ENCODE data around the gene SRGAP3.

SRGAP3 gene

DNA sequence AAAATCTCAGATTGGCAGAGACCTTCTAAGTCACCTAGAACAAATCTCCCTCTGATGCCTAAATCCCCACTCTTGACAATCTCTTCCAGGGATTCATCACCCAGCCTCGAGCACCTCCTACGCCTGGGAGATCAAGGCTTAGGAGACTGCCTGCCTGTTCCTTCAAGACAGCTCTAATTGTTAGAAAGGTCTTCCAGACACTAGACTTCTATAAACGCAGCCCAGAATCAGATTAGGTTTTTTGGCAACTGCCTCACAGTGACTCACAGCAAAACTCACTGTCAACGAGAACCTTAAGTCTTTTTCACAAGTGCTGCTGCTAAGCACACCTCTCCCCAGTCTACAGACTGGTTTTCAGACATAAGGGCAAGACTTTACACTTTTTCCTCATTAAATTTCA lies 23.1 kb downstream of the SRGAP3 start (continued):
- TF ChIP-seq, protein P1, sequence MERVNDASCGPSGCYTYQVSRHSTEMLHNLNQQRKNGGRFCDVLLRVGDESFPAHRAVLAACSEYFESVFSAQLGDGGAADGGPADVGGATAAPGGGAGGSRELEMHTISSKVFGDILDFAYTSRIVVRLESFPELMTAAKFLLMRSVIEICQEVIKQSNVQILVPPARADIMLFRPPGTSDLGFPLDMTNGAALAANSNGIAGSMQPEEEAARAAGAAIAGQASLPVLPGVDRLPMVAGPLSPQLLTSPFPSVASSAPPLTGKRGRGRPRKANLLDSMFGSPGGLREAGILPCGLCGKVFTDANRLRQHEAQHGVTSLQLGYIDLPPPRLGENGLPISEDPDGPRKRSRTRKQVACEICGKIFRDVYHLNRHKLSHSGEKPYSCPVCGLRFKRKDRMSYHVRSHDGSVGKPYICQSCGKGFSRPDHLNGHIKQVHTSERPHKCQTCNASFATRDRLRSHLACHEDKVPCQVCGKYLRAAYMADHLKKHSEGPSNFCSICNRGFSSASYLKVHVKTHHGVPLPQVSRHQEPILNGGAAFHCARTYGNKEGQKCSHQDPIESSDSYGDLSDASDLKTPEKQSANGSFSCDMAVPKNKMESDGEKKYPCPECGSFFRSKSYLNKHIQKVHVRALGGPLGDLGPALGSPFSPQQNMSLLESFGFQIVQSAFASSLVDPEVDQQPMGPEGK (CRISPR knock-in tag; IDR thresholded peaks at IDR 0.05; ENCODE audit: borderline replicate concordance) = no peak
- TF ChIP-seq BACH2 (CRISPR knock-in tag; IDR thresholded peaks at IDR 0.05; ENCODE audit: borderline replicate concordance) (no peak), GLIS3 (CRISPR knock-in tag; IDR thresholded peaks at IDR 0.05) (no peak)

DNA sequence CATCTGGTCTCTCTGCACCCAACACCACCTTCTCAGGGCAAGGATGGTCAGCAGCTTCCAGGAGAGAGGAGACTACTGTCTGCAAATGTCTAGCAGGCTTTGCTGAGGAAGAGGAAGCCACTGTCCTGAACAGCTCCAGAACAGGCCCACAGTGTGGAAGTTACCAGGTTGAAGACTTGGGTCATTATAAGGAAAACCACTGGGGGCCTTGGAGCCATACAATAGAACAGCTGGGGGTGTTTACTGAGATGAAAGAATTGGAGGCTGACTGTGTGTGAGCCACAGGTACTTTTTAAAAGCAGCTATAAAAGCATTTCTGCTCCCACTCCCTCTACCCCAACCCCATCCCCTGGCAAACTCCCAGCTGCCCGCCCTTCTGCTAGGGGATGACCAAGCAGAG lies 24.2 kb downstream of the SRGAP3 start:
- ATAC-seq = no peak
- no peak for TF ChIP-seq CSDC2 (CRISPR knock-in tag; IDR thresholded peaks at IDR 0.05)
- TF ChIP-seq ZC3H10 (CRISPR knock-in tag; IDR thresholded peaks at IDR 0.05) = no peak
- TF ChIP-seq, protein P2, sequence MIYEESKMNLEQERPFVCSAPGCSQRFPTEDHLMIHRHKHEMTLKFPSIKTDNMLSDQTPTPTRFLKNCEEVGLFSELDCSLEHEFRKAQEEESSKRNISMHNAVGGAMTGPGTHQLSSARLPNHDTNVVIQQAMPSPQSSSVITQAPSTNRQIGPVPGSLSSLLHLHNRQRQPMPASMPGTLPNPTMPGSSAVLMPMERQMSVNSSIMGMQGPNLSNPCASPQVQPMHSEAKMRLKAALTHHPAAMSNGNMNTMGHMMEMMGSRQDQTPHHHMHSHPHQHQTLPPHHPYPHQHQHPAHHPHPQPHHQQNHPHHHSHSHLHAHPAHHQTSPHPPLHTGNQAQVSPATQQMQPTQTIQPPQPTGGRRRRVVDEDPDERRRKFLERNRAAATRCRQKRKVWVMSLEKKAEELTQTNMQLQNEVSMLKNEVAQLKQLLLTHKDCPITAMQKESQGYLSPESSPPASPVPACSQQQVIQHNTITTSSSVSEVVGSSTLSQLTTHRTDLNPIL (CRISPR knock-in tag; IDR thresholded peaks at IDR 0.05; ENCODE audit: low read depth) = no peak

DNA sequence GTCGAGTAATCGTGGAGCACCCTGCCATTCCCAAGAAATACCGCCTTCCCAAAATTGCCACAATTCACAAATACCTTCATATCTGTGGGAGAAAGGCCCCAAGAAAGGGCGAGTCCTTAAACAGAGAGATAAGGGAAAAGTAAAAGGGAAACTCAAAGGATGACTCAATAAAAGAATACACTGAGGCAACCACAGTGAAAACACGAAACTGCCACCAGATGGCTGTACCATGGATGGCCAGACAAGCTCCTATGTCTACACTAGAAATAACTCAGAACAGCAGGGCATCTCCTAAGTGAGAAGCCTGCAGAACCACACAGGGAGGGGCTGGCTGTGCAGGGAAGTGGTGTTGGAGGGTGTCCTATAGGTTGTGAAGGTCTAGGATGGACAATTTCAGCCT lies 25.0 kb downstream of the SRGAP3 start:
- TF ChIP-seq, protein P2 (CRISPR knock-in tag; IDR thresholded peaks at IDR 0.05; ENCODE audit: low read depth) = no peak
- no peak for TF ChIP-seq ZNF8 (CRISPR knock-in tag; IDR thresholded peaks at IDR 0.05)
- no peak for TF ChIP-seq GLIS3 (CRISPR knock-in tag; IDR thresholded peaks at IDR 0.05)
- no peak for TF ChIP-seq ZC3H10 (CRISPR knock-in tag; IDR thresholded peaks at IDR 0.05)
- TF ChIP-seq, protein P1 (CRISPR knock-in tag; IDR thresholded peaks at IDR 0.05; ENCODE audit: borderline replicate concordance) = no peak
- TF ChIP-seq, protein P3, sequence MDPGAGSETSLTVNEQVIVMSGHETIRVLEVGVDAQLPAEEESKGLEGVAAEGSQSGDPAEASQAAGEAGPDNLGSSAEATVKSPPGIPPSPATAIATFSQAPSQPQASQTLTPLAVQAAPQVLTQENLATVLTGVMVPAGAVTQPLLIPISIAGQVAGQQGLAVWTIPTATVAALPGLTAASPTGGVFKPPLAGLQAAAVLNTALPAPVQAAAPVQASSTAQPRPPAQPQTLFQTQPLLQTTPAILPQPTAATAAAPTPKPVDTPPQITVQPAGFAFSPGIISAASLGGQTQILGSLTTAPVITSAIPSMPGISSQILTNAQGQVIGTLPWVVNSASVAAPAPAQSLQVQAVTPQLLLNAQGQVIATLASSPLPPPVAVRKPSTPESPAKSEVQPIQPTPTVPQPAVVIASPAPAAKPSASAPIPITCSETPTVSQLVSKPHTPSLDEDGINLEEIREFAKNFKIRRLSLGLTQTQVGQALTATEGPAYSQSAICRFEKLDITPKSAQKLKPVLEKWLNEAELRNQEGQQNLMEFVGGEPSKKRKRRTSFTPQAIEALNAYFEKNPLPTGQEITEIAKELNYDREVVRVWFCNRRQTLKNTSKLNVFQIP (CRISPR knock-in tag; IDR thresholded peaks at IDR 0.05; ENCODE audit: borderline replicate concordance, low read depth) = no peak
- ATAC-seq = no peak

DNA sequence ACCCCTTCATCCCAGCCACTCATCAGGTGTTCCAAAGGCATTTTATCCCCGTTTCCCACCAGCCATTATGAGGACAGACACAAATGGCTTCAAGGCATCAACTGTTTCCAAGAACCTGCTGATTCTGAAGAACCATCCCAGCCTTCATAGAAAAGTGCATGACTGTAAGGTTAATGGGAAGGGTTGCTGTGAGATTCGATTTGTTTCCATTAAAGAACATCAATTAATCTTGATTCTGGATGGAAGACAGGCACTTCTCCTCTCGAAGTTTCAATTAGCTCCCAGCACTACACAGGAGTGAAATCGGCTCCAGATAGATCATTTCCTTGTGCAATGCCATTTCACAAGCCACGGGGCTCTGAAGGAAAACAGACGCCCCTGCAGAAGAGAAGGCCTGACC lies 25.8 kb downstream of the SRGAP3 start:
- TF ChIP-seq ISL1 (CRISPR knock-in tag; IDR thresholded peaks at IDR 0.05) (peak; percentile 76), OSR1 (CRISPR knock-in tag; IDR thresholded peaks at IDR 0.05) (no peak)
- ATAC-seq = no peak

DNA sequence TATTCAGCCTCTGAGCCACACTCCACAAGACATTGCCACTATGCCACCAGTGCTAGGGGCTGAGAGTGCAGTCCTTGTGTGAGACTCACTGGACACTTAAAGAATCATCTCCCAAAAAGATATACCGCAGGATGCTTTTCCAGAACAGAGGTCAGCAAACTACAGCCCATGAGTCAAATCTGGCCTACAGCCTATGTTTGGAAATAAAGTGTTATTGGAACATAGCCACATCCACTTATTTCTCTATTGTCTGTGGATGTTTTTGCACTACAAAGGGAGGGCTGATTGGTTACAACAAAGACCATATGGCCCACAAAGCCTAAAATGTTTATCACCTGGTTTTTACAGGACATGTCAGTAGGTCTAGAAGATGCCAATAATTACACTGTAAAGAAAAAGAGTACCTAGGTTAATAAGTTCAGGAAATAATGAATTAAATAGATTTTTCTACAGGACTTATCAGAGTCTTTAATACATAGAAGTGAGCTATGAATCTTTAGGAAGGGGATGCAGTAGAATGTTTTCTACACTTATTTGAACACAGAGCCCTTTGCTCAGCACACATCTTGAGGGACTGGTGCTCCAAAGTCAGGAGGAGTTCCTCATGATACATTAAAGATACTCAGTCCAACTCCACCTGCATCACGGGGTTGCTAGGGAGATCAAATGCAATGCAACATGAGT lies 26.3 kb downstream of the SRGAP3 start:
- ATAC-seq = no peak
- TF ChIP-seq ZNF70 (CRISPR knock-in tag; IDR thresholded peaks at IDR 0.05) (no peak), ZFP3 (CRISPR knock-in tag; IDR thresholded peaks at IDR 0.05) (no peak), SNAI2 (CRISPR knock-in tag; IDR thresholded peaks at IDR 0.05) (no peak), ZNF8 (CRISPR knock-in tag; IDR thresholded peaks at IDR 0.05) (no peak), ARNTL (CRISPR knock-in tag; IDR thresholded peaks at IDR 0.05; ENCODE audit: borderline replicate concordance, low read depth) (no peak)

DNA sequence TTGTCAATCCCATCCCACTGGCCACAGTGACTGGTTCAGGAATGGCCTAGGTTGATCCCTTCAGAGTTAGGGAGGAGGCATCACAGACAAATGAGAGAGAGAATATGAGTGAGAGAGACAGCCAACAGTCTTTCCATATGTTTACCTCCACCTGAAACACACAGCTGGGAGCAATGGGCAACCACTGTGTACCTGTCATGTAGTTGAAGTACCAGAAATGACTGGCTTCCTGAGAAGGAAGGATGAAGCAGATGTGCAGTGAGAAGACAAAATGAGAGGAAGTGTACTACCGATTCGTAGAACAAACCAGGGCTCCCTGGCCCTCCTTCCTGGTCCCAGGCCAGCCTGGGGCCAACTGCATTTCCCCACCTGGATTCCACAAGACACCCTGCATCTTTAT lies 27.4 kb downstream of the SRGAP3 start:
- ATAC-seq = no peak
- TF ChIP-seq, protein P3 (CRISPR knock-in tag; IDR thresholded peaks at IDR 0.05; ENCODE audit: borderline replicate concordance, low read depth) = no peak
- TF ChIP-seq OSR1 (CRISPR knock-in tag; IDR thresholded peaks at IDR 0.05) = no peak
- TF ChIP-seq CSDC2 (CRISPR knock-in tag; IDR thresholded peaks at IDR 0.05) = no peak
- TF ChIP-seq ESRRG (CRISPR knock-in tag; IDR thresholded peaks at IDR 0.05) = no peak
- no peak for TF ChIP-seq BACH2 (CRISPR knock-in tag; IDR thresholded peaks at IDR 0.05; ENCODE audit: borderline replicate concordance)
- TF ChIP-seq, protein P2 (CRISPR knock-in tag; IDR thresholded peaks at IDR 0.05; ENCODE audit: low read depth) = no peak
- TF ChIP-seq RARB (CRISPR knock-in tag; IDR thresholded peaks at IDR 0.05) = no peak
